ENCODE measurements around the gene GABARAPL2.

DNA sequence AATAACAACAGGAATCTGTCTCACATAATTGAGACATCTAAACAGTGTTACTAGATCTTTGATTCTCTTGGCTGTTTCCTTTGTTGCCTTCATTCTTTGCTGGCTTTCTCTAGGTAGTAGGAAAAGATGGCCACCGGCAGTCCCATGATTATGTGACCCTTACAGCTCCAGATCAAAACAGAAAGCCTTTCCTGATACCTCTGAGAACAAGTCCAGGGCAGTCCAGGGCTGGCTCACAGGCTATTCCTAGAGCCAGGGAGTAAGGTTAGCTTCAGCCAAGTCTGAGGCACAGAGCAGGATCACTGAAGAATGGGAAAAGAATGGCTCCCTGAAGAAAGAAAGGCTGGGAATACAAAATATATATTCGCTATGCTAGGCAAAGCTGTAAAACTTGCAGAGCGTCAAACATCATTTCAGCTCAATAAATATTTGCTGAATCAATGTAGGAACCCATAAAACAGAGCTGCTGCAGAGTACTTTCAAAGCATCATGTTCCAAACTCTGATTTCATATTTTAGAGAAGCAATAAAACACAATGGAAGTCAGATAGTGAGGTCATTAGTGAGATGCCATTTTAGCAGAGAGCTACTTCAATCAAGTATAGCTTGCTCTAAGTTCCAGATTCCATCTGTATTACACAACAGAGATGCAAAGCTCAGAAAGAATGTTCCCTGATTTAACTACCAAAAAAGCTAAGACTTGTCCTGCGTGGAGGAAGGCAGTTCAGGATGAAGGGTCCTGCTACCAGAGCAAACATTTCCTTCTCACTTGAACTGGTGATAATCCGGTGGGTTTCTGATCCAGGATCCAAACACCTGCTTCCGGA is 33.5 kb downstream of the GABARAPL2 start:
- TF ChIP-seq POLR2A (IDR thresholded peaks at IDR 0.05; ENCODE audit: low read length) (no peak), GATA1 (IDR thresholded peaks at IDR 0.05; ENCODE audit: low read depth, low read length) (no peak)
